Neuronal stem cell (in vitro differentiated cells): Measurements from ENCODE around the gene BTBD9.
"Not testable (repeated sequence)": the region's sequence is repeated elsewhere in the genome, so short reads cannot be mapped to it uniquely, and the experiment has no call there.

Experiments
- DNase-seq: peaks from one replicate; pipeline ENCODE4 v3.0.0-alpha.2; 2013; ENCODE audit warnings: low spot score
- H2AFZ ChIP-seq: one replicate; pipeline ENCODE4 v1.6.1; 2013; ENCODE audit warnings: mild to moderate bottlenecking, low read length, inconsistent platforms
- H2AK5ac ChIP-seq: 2 replicates; pipeline ENCODE4 v1.6.1; 2013; ENCODE audit warnings: low read depth, mild to moderate bottlenecking, inconsistent platforms, low read length, moderate library complexity, mixed read lengths
- H2BK120ac ChIP-seq: 2 replicates; pipeline ENCODE4 v1.6.1; 2013; ENCODE audit warnings: low read depth, mild to moderate bottlenecking, inconsistent platforms, low read length, moderate library complexity, mixed read lengths
- H2BK12ac ChIP-seq: one replicate; pipeline ENCODE4 v1.6.1; 2013; ENCODE audit warnings: low read length, inconsistent platforms
- H2BK15ac ChIP-seq: 2 replicates; pipeline ENCODE4 v1.6.1; 2013; ENCODE audit warnings: mild to moderate bottlenecking, low read length, inconsistent platforms, mixed read lengths
- H2BK5ac ChIP-seq: one replicate; pipeline ENCODE4 v1.6.1; 2013; ENCODE audit warnings: inconsistent platforms, mild to moderate bottlenecking, low read length, moderate library complexity
- H3K14ac ChIP-seq: one replicate; pipeline ENCODE4 v1.6.1; 2013; ENCODE audit warnings: low read length, inconsistent platforms
- H3K18ac ChIP-seq: 2 replicates; pipeline ENCODE4 v1.6.1; 2013; ENCODE audit warnings: low read length, inconsistent platforms
- H3K23ac ChIP-seq: 2 replicates; pipeline ENCODE4 v1.6.1; 2013; ENCODE audit warnings: low read depth, mild to moderate bottlenecking, mixed read lengths, low read length, inconsistent platforms; ENCODE audit not compliant: poor library complexity
- H3K27ac ChIP-seq: replicated peaks from 3 replicates; pipeline ENCODE4 v1.5.1; 2013; ENCODE audit warnings: low read length, inconsistent platforms
- H3K27me3 ChIP-seq, 3 experiments: 2 replicates each; pipeline ENCODE4 v1.6.1; 2013; ENCODE audit warnings: low read length in 3 of 3, mild to moderate bottlenecking in 2 of 3, inconsistent platforms in 1 of 3, low read depth in 1 of 3, mixed read lengths in 1 of 3, moderate library complexity in 1 of 3; ENCODE audit not compliant: control insufficient read depth in 3 of 3, insufficient read depth in 3 of 3
- H3K36me3 ChIP-seq, 2 donors: replicated peaks in 1 of 2; 2 replicates each; pipeline ENCODE4 v1.6.1; 2013; ENCODE audit warnings: low read length in 2 of 2; ENCODE audit not compliant: control insufficient read depth in 2 of 2, insufficient read depth in 2 of 2
- H3K4ac ChIP-seq: 2 replicates; pipeline ENCODE4 v1.6.1; 2013; ENCODE audit warnings: inconsistent platforms, mild to moderate bottlenecking, low read length, moderate library complexity
- H3K4me1 ChIP-seq, 2 donors: 1 replicate in 1 of 2; 2 replicates in 1 of 2; pipeline ENCODE4 v1.6.1; 2013; ENCODE audit warnings: low read length in 2 of 2, low read depth in 1 of 2; ENCODE audit not compliant: control insufficient read depth in 2 of 2, insufficient read depth in 1 of 2
- H3K4me2 ChIP-seq: one replicate; pipeline ENCODE4 v1.6.1; 2013; ENCODE audit warnings: mild to moderate bottlenecking, low read length, inconsistent platforms; ENCODE audit not compliant: insufficient read depth, poor library complexity, severe bottlenecking
- H3K4me3 ChIP-seq, 2 donors: 2 replicates each; pipeline ENCODE4 v1.5.1; 2013; ENCODE audit warnings: low read length in 2 of 2, mild to moderate bottlenecking in 2 of 2, inconsistent platforms in 1 of 2, moderate library complexity in 1 of 2
- H3K79me1 ChIP-seq: one replicate; pipeline ENCODE4 v1.6.1; 2013; ENCODE audit warnings: low read depth, mild to moderate bottlenecking, inconsistent platforms, low read length, moderate library complexity
- H3K9ac ChIP-seq: one replicate; pipeline ENCODE4 v1.6.1; 2013; ENCODE audit warnings: mild to moderate bottlenecking, low read depth, low read length, inconsistent platforms; ENCODE audit not compliant: poor library complexity
- H3K9me3 ChIP-seq, 2 donors: replicated peaks in 1 of 2; 2 replicates each; pipeline versions ENCODE3 to v1.6.1; 2013; ENCODE audit warnings: low read length in 2 of 2, mild to moderate bottlenecking in 2 of 2, inconsistent platforms in 1 of 2, low read depth in 1 of 2, mixed read lengths in 1 of 2, moderate library complexity in 1 of 2; ENCODE audit not compliant: control insufficient read depth in 2 of 2, insufficient read depth in 1 of 2
- H4K8ac ChIP-seq: one replicate; pipeline ENCODE4 v1.6.1; 2013; ENCODE audit warnings: low read depth, mild to moderate bottlenecking, inconsistent platforms, low read length, moderate library complexity
- H4K91ac ChIP-seq: one replicate; pipeline ENCODE4 v1.6.1; 2013; ENCODE audit warnings: low read length, low read depth, mild to moderate bottlenecking, inconsistent platforms; ENCODE audit not compliant: poor library complexity
- WGBS, 2 donors: extraction: QIAGEN DNeasy Blood & Tissue Kit; methylation state at CpG; one replicate each; pipeline ENCODE4 v1.1.7; 2013; ENCODE audit warnings: missing lambda C conversion rate in 2 of 2, mixed read lengths in 1 of 2; ENCODE audit not compliant: insufficient read length in 2 of 2, insufficient replicate concordance in 1 of 2; ENCODE audit errors: extremely low coverage in 2 of 2; 5-methylcytosine and 5-hydroxymethylcytosine counted together

Gene BTBD9

GRCh38 chr6:38348371-38348770 is 291.4 kb downstream of the BTBD9 start:
- DNase-seq, result no peak
- Histone ChIP-seq H2BK12ac (no peak overlapping the region), H2BK120ac (no peak overlapping the region), H2AK5ac (no peak overlapping the region), H4K8ac (no peak overlapping the region), H3K4me1 (peaks cover 5 to 29% of the 10 kb centered on the region in 2 donors), H3K14ac (no peak overlapping the region), H2AFZ (no peak overlapping the region), H3K23ac (no peak overlapping the region), H3K4me2 (no peak overlapping the region), H3K4ac (no peak overlapping the region), H3K27me3 (no peaks in the 10 kb centered on the region), H2BK5ac (no peak overlapping the region), H3K9ac (no peak overlapping the region), H4K91ac (no peak overlapping the region), H3K27ac (no peak overlapping the region), H3K18ac (no peak overlapping the region), H3K79me1 (no peaks in the 10 kb centered on the region), H2BK15ac (no peak overlapping the region), H3K36me3 (no peaks in the 10 kb centered on the region), H3K9me3 (no peaks in the 10 kb centered on the region), H3K4me3 (no peak overlapping the region)
- no CpG with 5 or more reads among the region's 3 CpGs for WGBS, 2 donors

- no CpG with 5 or more reads among the region's 8 CpGs for WGBS, 2 donors
Measured at GRCh38 chr6:38347829-38348228, 291.9 kb downstream of the BTBD9 start.

GRCh38 chr6:38346291-38347079 is 293.2 kb downstream of the BTBD9 start:
- Histone ChIP-seq H2BK120ac (no peak overlapping the region), H3K9ac (no peak overlapping the region), H2AK5ac (no peak overlapping the region), H2BK12ac (no peak overlapping the region), H3K27me3 (no peaks in the 10 kb centered on the region), H3K36me3 (no peaks in the 10 kb centered on the region), H2BK15ac (no peak overlapping the region), H3K4me3 (no peak overlapping the region), H3K4me2 (no peak overlapping the region), H3K18ac (no peak overlapping the region), H2AFZ (no peak overlapping the region), H4K91ac (no peak overlapping the region), H3K4me1 (peaks cover 5 to 29% of the 10 kb centered on the region in 2 donors), H3K14ac (no peak overlapping the region), H3K23ac (no peak overlapping the region), H2BK5ac (no peak overlapping the region), H3K4ac (no peak overlapping the region), H4K8ac (no peak overlapping the region), H3K79me1 (no peaks in the 10 kb centered on the region), H3K9me3 (no peaks in the 10 kb centered on the region), H3K27ac (no peak overlapping the region)
- no peak for DNase-seq
- WGBS, 2 donors, result no CpG with 5 or more reads among the region's 5 CpGs

More at GRCh38 chr6:38347829-38348228, 291.9 kb downstream of the BTBD9 start:
- peaks cover 5 to 29% of the 10 kb centered on the region in 2 donors for H3K4me1 ChIP-seq
- H3K9me3 ChIP-seq, H3K79me1 ChIP-seq, H3K9ac ChIP-seq, H3K27ac ChIP-seq, H2AFZ ChIP-seq, H3K4me2 ChIP-seq, H2BK12ac ChIP-seq, H4K8ac ChIP-seq, H2AK5ac ChIP-seq, H2BK5ac ChIP-seq, H2BK120ac ChIP-seq, DNase-seq, H2BK15ac ChIP-seq, H3K4me3 ChIP-seq, H3K18ac ChIP-seq, H3K36me3 ChIP-seq, H3K14ac ChIP-seq, H4K91ac ChIP-seq, H3K23ac ChIP-seq, H3K27me3 ChIP-seq, H3K4ac ChIP-seq: not testable (repeated sequence)

GRCh38 chr6:38345586-38345985 is 294.1 kb downstream of the BTBD9 start:
- Histone ChIP-seq H4K91ac (no peak overlapping the region), H4K8ac (no peak overlapping the region), H3K4me3 (no peak overlapping the region), H2BK5ac (no peak overlapping the region), H3K14ac (no peak overlapping the region), H3K23ac (no peak overlapping the region), H3K4me1 (peaks cover 5 to 22% of the 10 kb centered on the region in 2 donors), H2BK12ac (no peak overlapping the region), H2AFZ (no peak overlapping the region), H3K9me3 (no peaks in the 10 kb centered on the region), H3K4me2 (no peak overlapping the region), H2BK120ac (no peak overlapping the region), H2BK15ac (no peak overlapping the region), H3K36me3 (no peaks in the 10 kb centered on the region), H3K9ac (no peak overlapping the region), H3K27ac (no peak overlapping the region), H3K4ac (no peak overlapping the region), H3K79me1 (no peaks in the 10 kb centered on the region), H3K18ac (no peak overlapping the region), H3K27me3 (no peaks in the 10 kb centered on the region), H2AK5ac (no peak overlapping the region)
- no CpG with 5 or more reads among the region's 5 CpGs for WGBS, 2 donors
- DNase-seq, result no peak
